ENCODE measurements around the gene GBP1.
"Not testable (repeated sequence)": the region's sequence is repeated elsewhere in the genome, so short reads cannot be mapped to it uniquely, and the experiment has no call there.

The GBP1 gene

DNA sequence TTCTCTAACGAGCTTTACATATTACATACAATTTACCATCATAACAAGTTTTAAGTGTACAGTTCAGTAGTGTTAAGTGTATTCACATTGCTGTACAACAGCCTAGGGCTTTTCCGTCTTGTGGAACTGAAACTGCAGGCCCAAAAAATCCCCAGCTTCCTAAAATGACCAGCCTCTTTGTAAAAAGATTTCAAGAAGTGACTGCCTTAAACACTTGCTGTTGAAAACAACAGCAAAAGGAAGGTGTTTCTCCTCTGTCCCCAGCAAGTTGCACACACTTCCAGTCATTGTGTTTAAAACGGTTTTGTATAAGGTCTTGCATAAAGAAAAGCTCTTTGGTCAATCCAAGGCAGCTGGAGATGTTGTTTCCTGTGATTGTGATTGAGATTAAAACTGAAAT lies 16.0 kb upstream of the GBP1 start:
- DNase-seq (ENCODE audit: low read depth), result no peak
- TF ChIP-seq, protein P1, sequence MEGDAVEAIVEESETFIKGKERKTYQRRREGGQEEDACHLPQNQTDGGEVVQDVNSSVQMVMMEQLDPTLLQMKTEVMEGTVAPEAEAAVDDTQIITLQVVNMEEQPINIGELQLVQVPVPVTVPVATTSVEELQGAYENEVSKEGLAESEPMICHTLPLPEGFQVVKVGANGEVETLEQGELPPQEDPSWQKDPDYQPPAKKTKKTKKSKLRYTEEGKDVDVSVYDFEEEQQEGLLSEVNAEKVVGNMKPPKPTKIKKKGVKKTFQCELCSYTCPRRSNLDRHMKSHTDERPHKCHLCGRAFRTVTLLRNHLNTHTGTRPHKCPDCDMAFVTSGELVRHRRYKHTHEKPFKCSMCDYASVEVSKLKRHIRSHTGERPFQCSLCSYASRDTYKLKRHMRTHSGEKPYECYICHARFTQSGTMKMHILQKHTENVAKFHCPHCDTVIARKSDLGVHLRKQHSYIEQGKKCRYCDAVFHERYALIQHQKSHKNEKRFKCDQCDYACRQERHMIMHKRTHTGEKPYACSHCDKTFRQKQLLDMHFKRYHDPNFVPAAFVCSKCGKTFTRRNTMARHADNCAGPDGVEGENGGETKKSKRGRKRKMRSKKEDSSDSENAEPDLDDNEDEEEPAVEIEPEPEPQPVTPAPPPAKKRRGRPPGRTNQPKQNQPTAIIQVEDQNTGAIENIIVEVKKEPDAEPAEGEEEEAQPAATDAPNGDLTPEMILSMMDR (IDR thresholded peaks at IDR 0.05; ENCODE audit: low read length, missing control alignments), result no peak
- no peak overlapping the region for H3K4me3 ChIP-seq (replicated peaks; ENCODE audit: low read depth, low read length)

DNA sequence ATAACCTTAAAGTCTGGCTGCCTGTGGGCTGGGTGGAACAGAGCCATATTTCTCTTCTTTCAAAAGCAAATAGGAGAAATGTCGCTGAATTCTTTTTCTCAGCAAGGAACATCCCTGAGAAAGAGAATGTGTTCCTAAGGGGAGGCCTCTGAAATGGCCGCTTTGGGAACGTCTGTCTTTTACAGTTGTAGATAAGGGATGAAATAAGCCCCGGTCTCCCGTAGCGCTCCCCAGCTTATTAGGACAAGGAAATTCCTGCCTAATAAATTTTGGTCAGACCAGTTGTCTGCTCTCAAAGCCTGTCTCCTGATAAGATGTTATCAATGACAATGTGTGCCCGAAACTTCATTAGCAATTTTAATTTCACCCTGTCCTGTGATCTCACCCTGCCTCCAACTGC lies 15.1 kb upstream of the GBP1 start:
- H3K4me3 ChIP-seq (replicated peaks; ENCODE audit: low read depth, low read length); DNase-seq (ENCODE audit: low read depth): not testable (repeated sequence)

DNA sequence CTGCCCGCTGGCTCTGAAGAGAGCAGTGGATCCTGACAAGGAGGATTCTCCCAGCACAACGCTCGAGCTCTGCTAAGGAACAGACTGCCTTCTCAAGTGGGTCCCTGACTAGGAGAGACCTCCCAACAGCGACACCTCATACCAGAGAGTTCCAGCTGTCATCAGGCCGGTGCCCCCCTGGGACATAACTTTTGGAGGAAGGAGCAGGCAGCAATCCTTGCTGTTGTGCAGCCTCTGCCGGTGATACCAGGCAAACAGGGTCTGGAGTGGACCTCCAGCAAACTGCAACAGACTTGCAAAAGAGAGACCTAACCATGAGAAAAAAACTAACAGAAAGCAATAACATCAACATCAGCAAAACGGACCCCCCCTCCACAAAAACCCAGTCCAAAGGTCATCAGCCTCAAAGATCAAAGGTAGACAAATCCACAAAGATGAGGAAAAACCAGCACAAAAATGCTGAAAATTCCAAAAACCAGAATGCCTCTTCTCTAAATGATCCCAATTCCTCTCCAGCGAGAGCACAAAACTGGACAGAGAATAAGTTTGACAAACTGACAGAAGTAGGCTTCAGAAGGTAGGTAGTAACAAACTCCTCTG lies 7.6 kb upstream of the GBP1 start:
- H3K4me3 ChIP-seq (replicated peaks; ENCODE audit: low read depth, low read length); DNase-seq (ENCODE audit: low read depth): not testable (repeated sequence)

DNA sequence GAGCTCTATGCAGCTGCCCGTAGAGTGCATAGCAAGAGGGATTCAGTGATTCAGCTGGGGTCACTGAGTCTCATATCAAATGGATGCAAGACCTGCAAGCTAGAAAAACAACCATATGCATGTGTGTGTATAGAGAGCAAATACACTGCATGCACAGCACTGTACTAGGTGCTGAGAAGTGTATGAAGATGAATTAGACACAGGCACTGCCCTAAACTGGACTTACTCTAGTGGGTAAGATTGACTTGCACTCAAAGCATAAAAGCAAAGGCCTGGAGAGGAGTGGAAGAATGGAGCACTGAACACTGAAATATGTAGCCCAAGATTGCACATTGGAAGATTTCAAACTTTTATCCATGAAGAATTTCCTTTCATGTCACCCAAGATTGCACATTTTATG lies 5.5 kb upstream of the GBP1 start:
- DNase-seq (ENCODE audit: low read depth), result no peak
- TF ChIP-seq, protein P1 (IDR thresholded peaks at IDR 0.05; ENCODE audit: low read length, missing control alignments), result no peak
- H3K4me3 ChIP-seq (replicated peaks; ENCODE audit: low read depth, low read length), result no peak overlapping the region

DNA sequence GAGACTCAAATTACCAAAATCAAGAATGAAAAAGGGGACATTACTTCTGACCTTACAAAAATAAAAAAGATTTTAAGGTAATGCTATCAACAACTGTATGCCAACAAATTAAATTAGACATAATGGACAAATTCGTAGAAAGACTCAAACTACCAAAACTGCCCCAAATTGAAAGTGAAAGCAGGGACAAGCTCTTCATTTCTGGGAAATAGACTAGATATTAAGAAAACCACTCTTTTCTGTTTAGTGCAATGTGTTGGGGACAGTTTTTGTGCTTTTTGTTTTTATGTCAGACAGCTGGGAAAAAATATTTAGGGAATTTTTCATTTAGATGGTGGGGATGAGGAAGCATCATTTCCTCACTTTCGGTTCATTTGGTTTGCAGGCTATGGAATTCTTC lies 4.9 kb upstream of the GBP1 start:
- H3K4me3 ChIP-seq (replicated peaks; ENCODE audit: low read depth, low read length), result peak overlapping the region; percentile 37
- TF ChIP-seq, protein P1 (IDR thresholded peaks at IDR 0.05; ENCODE audit: low read length, missing control alignments), result no peak
- DNase-seq (ENCODE audit: low read depth), result peak; percentile 8

DNA sequence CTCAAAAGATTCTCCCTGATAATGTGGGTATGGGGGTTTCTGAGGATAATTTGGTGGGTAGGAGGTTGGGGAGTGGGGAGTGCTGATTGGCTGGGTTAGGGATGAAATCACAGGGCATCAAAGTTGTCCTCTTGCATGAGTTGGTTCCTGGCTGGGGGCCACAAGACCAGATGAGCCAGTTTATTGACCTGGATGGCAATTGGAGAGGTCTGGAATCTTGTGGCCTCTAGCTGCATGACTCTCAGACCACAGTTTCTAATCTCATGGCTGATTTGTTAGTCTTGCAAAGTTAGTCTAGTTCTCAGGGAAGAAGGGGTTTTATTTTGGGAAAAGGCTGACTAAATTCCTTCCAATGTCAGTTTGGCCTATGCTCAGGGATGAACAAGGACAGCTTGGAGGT lies 3.3 kb upstream of the GBP1 start:
- no peak overlapping the region for H3K4me3 ChIP-seq (replicated peaks; ENCODE audit: low read depth, low read length)
- TF ChIP-seq, protein P1 (IDR thresholded peaks at IDR 0.05; ENCODE audit: low read length, missing control alignments), result no peak
- peak; percentile 7 for DNase-seq (ENCODE audit: low read depth)

DNA sequence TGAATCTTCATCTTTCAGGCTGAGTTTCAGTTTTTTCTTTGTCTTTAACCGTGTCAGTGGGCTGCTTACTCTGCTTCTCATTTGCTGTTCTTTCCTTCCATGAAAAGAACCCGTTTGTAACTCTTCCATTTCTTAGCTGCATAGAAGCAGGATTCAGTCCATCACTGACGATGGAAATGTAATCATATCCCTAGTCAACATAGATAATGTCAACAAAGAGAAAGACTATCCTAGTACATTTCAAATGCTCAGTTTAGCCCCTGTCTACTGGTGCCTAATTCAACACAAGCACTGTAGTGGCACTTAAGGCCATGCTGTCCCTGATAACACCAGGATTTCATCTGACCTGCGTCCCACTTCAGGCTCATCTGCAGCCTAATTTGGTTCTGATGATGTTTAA lies 376 bp downstream of the GBP1 start:
- TF ChIP-seq, protein P1 (IDR thresholded peaks at IDR 0.05; ENCODE audit: low read length, missing control alignments), result no peak
- peak; percentile 20 for DNase-seq (ENCODE audit: low read depth)
- H3K4me3 ChIP-seq (replicated peaks; ENCODE audit: low read depth, low read length), result peak overlapping the region; percentile 80

DNA sequence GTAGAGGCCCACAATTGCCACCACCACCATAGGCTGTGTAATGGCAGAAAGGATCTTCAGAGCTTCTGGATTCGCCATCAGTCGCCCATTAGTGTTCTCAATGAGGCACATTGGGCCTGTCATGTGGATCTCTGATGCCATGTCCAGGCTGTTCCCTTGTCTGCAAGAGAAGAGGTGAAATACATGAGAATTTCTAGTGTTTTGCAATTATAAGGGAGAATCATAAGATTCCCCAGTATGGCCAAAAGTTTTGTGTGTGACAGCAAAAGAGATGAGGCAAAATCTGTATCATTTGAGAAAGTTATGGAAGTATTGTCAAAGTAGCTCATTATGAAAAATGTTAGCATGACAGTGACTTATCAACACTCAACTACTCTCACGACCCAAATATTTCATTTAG lies 1.9 kb downstream of the GBP1 start:
- TF ChIP-seq, protein P1 (IDR thresholded peaks at IDR 0.05; ENCODE audit: low read length, missing control alignments), result no peak
- DNase-seq (ENCODE audit: low read depth), result no peak
- H3K4me3 ChIP-seq (replicated peaks; ENCODE audit: low read depth, low read length), result no peak overlapping the region

Measured in fibroblast of pulmonary artery (primary cell).